Pericardium fibroblast (primary cell): ENCODE results near the gene DDAH2. TPM values are rescaled to one million over a fixed set of nuclear protein-coding genes. Genes with fewer than 3 reads are reported as not detected.

Experiments
- total RNA-seq: library from RNA; depleted of rRNA; stranded (reverse); fragments of >200 nt; gene quantifications from 2 replicates; pipeline ENCODE4 v1.2.3, GENCODE V29; 2015

The DDAH2 gene
- 70.2 and 88.5 TPM in 2 replicates for total RNA-seq

DNA sequence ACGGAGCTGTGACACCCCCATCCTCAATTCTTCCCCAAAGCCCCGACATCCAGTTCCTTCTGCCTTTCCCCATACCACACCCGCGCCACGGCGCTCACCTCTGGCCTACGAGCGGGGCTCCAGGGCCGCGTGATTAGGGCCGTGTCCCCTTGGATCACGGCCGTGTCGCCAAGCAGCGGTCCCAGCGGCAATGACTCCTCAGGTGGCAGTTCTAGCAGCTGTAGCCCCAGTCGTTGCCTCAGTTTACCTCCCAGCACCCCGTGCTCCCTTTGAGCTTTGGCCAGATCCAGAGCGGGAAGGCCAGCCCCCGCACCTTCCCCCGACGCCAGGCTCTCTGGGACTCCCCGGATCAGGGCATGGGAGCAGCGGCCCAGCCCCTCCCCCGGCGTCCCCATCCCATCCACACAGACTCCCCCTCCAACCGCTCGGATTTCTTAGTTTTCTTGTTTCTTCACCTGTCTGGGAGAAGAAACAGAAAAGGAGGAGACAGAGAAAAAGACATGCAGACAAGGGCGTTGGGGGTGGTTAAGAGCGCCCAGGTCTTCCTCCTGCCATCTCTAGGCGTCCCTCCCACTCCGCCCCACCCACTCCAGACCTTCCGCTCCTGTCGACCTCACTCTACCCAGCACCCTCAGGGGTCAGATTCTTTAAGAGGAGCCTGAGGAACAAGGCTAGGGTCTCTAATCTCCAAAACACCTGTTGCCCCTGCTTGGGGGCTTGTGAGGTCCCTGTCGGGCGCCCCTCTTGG, at the start of gene DDAH2:
TSS of gene DDAH2 (minus strand) at position 533 of the 748 bp plus-strand sequence. CDS start at position 395, 138 bp downstream.

GRCh38 chr6:31776989-31777666, 48.0 kb upstream of the DDAH2 start, which contains the start of gene VWA7:
TSS of gene VWA7 (minus strand) at chr6:31777328. CDS start at chr6:31776779, 549 bp downstream.

GRCh38 chr6:31762356-31762755, 33.3 kb upstream of the DDAH2 start, which contains the start of gene SAPCD1:
TSS of gene SAPCD1 (plus strand) at chr6:31762656. CDS start at chr6:31763055, 399 bp downstream.

GRCh38 chr6:31739639-31740396, 10.7 kb upstream of the DDAH2 start, which contains the start of gene MSH5:
TSS of gene MSH5 (plus strand) at chr6:31740005. CDS start at chr6:31740467, 462 bp downstream.

DNA sequence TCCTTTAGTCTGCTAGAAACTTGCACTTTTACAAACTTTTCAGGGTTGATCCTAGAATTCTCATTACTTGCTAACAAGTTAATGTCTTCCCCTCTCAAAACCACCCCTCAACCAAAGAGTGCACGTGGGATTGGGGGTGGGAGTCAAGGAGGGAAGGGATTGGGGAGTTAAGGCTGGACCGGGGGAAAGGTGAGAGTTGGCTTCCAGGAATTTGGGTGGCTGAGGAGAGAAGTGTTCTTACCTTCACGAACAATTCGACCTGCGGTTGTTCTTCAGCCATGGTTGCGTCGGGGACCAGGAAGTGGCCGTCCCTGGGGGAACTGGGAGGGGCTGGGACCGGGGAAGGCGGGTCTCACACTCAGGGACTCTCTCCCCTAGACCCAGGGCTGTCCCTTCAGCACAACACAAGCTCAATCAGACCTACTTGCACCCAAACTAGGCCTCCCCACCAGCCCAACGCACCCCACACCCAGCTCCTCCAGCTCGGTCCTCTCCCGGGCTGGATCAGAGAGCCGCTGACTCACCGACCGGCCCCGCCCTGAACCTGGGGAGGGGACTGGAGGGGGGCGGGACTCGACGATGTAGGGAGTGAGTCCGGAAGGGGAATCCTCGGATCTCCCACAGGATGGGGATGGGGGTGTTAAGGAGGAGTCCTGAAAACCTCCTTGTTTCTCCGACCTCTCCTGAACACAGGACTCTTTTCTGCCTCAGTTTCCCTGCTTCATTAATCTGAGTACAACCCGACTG, 7.1 kb upstream of the DDAH2 start, which contains the start of gene CLIC1:
TSS of gene CLIC1 (minus strand) at position 510 of the 747 bp plus-strand sequence. CDS start at position 280, 230 bp downstream.

DNA sequence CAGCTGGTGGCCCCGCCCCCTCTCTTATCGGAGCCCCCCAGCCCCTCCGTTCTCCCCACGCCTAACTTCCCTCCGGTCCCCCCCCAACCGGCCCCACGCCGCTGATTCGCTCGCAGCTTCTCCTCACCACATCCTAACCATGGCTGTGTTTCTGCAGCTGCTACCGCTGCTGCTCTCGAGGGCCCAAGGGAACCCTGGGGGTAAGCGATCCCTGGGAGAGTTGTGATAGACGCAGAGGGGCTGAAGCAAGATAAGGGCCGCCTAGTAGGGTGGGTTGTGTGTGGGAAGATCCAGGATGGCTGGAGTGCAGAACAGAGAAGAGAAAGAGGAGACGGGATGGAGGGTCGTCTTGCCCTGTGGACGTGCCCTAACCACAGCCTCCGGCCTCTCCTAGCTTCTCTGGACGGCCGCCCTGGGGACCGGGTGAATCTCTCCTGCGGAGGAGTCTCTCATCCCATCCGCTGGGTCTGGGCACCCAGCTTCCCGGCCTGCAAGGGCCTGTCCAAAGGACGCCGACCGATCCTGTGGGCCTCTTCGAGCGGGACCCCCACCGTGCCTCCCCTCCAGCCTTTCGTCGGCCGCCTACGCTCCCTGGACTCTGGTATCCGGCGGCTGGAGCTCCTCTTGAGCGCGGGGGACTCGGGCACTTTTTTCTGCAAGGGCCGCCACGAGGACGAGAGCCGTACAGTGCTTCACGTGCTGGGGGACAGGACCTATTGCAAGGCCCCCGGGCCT, 5.7 kb downstream of the DDAH2 start, which contains the start of gene MPIG6B:
TSS of gene MPIG6B (plus strand) at position 129 of the 735 bp plus-strand sequence. CDS start at position 140, 11 bp downstream.

GRCh38 chr6:31721351-31722020, 7.6 kb downstream of the DDAH2 start, which contains the start of gene LY6G6C:
TSS of gene LY6G6C (minus strand) at chr6:31721746. CDS start at chr6:31721679, 67 bp downstream.

DNA sequence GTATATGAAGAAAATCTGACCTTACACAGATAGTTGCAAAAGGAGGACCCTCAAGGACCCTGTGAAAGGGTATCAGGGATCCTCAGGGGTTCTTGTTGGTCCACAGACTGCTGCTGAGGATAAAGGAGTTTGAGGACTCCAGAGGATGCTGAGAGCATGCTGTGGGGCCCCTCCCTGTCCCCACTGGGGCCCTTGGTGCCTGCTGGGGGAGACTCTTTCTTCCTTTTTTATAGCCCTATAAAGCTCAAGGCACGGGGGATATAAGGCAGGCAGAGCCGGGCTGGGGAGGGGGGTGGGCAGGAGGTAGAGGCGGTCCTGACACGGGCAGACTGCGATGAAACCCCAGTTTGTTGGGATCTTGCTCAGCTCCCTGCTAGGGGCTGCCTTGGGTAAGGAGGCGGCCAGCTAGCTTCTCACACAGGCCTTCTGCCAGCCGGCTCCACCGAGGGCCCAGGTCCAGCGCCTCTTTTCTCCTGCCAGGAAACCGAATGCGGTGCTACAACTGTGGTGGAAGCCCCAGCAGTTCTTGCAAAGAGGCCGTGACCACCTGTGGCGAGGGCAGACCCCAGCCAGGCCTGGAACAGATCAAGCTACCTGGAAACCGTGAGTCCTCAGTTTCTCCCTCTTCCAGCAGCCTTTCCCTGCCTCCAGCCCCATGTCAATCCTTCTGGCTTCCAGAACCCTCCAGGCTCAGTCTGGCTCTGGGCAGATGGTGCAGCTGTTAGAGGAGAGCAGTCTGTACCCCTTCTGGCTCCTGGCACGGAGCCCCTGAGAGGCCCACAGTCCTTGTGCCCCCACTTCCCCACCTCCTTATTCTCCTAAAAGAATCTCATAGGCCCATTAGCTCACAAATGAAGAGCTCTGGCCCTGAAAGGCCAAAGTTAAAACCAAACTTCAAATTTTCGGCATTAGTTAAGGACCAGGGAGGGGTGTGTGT, 13.8 kb downstream of the DDAH2 start, which contains the start of gene LY6G6D:
TSS of gene LY6G6D (plus strand) at position 327 of the 937 bp plus-strand sequence. CDS start at position 335, 8 bp downstream.

GRCh38 chr6:31706599-31706998, 22.5 kb downstream of the DDAH2 start, which contains the start of gene LY6G6F:
TSS of gene LY6G6F (plus strand) at chr6:31706866. CDS start at chr6:31706907, 41 bp downstream.

GRCh38 chr6:31702819-31703716, 26.0 kb downstream of the DDAH2 start, which contains the start of gene ABHD16A:
TSS of gene ABHD16A (minus strand) at chr6:31703324. CDS start at chr6:31703281, 43 bp downstream.

DNA sequence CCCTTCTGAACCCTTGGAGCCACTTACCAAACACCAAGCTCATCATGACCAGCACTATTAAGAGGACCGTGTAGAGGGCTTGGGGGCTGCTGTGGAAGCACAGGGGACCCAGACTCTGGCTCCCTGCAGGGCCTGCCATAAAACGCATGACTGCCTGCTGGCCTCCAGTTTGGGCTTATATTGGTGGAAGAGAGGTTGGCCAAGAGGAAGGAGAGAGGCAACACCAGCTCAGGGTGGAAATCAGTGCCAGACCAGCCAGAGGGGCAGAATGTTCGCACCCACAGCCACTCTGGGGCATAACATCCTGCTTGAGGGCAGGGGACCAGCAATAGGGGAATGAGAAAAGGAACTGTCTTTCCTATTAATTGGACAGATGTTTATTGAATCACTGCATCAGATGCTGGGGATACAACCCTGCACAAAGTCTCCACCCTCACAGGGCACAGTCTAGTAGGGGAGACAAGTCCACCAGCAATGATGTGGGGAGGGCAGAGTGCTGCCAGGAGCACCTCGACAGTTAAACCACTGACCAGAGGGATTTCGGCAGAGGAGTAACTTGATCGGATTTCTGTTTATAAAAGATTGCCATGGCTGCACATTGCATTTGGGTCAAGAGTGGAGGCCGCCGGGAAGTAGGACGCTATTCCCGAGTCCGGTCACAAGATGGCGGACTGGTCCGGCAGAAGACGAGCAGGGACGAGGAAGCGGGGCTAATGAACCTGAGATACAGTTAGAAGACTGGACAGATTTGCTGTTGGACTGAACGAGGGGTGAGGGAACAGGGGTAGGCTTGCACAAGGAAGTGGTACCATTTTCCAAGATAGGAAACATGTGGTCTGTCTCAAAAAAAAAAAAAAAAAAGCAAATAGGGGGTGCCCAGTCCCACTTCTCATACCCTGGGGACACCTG, 48.6 kb downstream of the DDAH2 start, which contains the start of gene LY6G5C:
TSS of gene LY6G5C (minus strand) at position 842 of the 909 bp plus-strand sequence. CDS start at position 148, 694 bp downstream.

Other genes with a start within 250 kb of the DDAH2 start
- 3.9 and 12.6 TPM in 2 replicates for gene MICB, start 231.2 kb downstream of the DDAH2 start, total RNA-seq
- gene MCCD1, start 200.3 kb downstream of the DDAH2 start, total RNA-seq: not detected in 2 replicates
- gene DDX39B, start 187.3 kb downstream of the DDAH2 start, total RNA-seq: 197 and 272 TPM in 2 replicates
- 2.7 and 7.2 TPM in 2 replicates for gene ATP6V1G2, start 182.7 kb downstream of the DDAH2 start, total RNA-seq
- 16.6 and 19.9 TPM in 2 replicates for gene NFKBIL1, start 181.7 kb downstream of the DDAH2 start, total RNA-seq
- gene LTA, start 157.0 kb downstream of the DDAH2 start, total RNA-seq: not detected in 2 replicates
- not detected in 2 replicates for gene TNF, start 153.7 kb downstream of the DDAH2 start, total RNA-seq
- 0.17 TPM in 1 of 2 replicates, not detected in the other for gene LTB, start 146.9 kb downstream of the DDAH2 start, total RNA-seq
- gene LST1, start 143.0 kb downstream of the DDAH2 start, total RNA-seq: not detected in 2 replicates
- gene NCR3, start 136.3 kb downstream of the DDAH2 start, total RNA-seq: not detected in 2 replicates
- gene AIF1, start 114.1 kb downstream of the DDAH2 start, total RNA-seq: 1.4 TPM in 1 of 2 replicates, not detected in the other
- gene PRRC2A, start 108.6 kb downstream of the DDAH2 start, total RNA-seq: 71.2 and 71.5 TPM in 2 replicates
- 164 and 183 TPM in 2 replicates for gene BAG6, start 76.6 kb downstream of the DDAH2 start, total RNA-seq
- 0.51 and 3.2 TPM in 2 replicates for gene APOM, start 73.4 kb downstream of the DDAH2 start, total RNA-seq
- 14.3 and 14.8 TPM in 2 replicates for gene C6orf47, start 68.5 kb downstream of the DDAH2 start, total RNA-seq
- gene GPANK1, start 64.3 kb downstream of the DDAH2 start, total RNA-seq: 13.4 and 15.3 TPM in 2 replicates
- gene CSNK2B, start 63.2 kb downstream of the DDAH2 start, total RNA-seq: 205 and 210 TPM in 2 replicates
- gene LY6G5B, start 59.3 kb downstream of the DDAH2 start, total RNA-seq: 1.0 and 1.2 TPM in 2 replicates
- 0.43 TPM in 1 of 2 replicates, not detected in the other for gene LY6G5C, start 48.2 kb downstream of the DDAH2 start, total RNA-seq
- 25.7 and 29.2 TPM in 2 replicates for gene ABHD16A, start 26.0 kb downstream of the DDAH2 start, total RNA-seq
- gene LY6G6F, start 22.4 kb downstream of the DDAH2 start, total RNA-seq: not detected in 2 replicates
- gene LY6G6D, start 14.0 kb downstream of the DDAH2 start, total RNA-seq: not detected in 2 replicates
- gene LY6G6C, start 7.6 kb downstream of the DDAH2 start, total RNA-seq: not detected in 2 replicates
- not detected in 2 replicates for gene MPIG6B, start 5.9 kb downstream of the DDAH2 start, total RNA-seq
- 266 and 364 TPM in 2 replicates for gene CLIC1, start 7.2 kb upstream of the DDAH2 start, total RNA-seq
- gene MSH5, start 10.7 kb upstream of the DDAH2 start, total RNA-seq: 4.2 and 4.7 TPM in 2 replicates
- gene SAPCD1, start 33.4 kb upstream of the DDAH2 start, total RNA-seq: 1.2 and 2.8 TPM in 2 replicates
- gene VWA7, start 48.0 kb upstream of the DDAH2 start, total RNA-seq: not detected in 2 replicates
- 44.9 and 47.3 TPM in 2 replicates for gene VARS1, start 66.5 kb upstream of the DDAH2 start, total RNA-seq
- gene LSM2, start 77.7 kb upstream of the DDAH2 start, total RNA-seq: 40.0 and 71.4 TPM in 2 replicates
- gene HSPA1L, start 86.0 kb upstream of the DDAH2 start, total RNA-seq: 0.12 and 0.34 TPM in 2 replicates
- 62.6 and 74.3 TPM in 2 replicates for gene HSPA1A, start 86.2 kb upstream of the DDAH2 start, total RNA-seq
- gene HSPA1B, start 98.4 kb upstream of the DDAH2 start, total RNA-seq: 94.5 and 110 TPM in 2 replicates
- 55.6 and 65.6 TPM in 2 replicates for gene NEU1, start 133.5 kb upstream of the DDAH2 start, total RNA-seq
- 0.51 TPM in 1 of 2 replicates, not detected in the other for gene SLC44A4, start 149.7 kb upstream of the DDAH2 start, total RNA-seq
- 32.1 and 55.8 TPM in 2 replicates for gene EHMT2, start 168.4 kb upstream of the DDAH2 start, total RNA-seq
- gene ZBTB12, start 172.8 kb upstream of the DDAH2 start, total RNA-seq: 2.6 and 4.9 TPM in 2 replicates
- gene C2, start 198.4 kb upstream of the DDAH2 start, total RNA-seq: 1.2 and 9.6 TPM in 2 replicates
- gene CFB, start 216.8 kb upstream of the DDAH2 start, total RNA-seq: 11.4 and 11.6 TPM in 2 replicates
- gene NELFE, start 229.7 kb upstream of the DDAH2 start, total RNA-seq: 73.6 and 83.6 TPM in 2 replicates
- 34.1 and 37.6 TPM in 2 replicates for gene SKIC2, start 229.9 kb upstream of the DDAH2 start, total RNA-seq
- 13.5 and 15.4 TPM in 2 replicates for gene DXO, start 242.8 kb upstream of the DDAH2 start, total RNA-seq